HG03378 (cell line): Measurements from ENCODE around the gene CEP57.

Experiments
- ATAC-seq: cut with Tn5 transposase; IDR thresholded peaks from one replicate; pipeline ENCODE4 v1.9.1; 2021; ENCODE audit warnings: mild to moderate bottlenecking, moderate library complexity; ENCODE audit not compliant: unreplicated experiment

CEP57 gene

DNA sequence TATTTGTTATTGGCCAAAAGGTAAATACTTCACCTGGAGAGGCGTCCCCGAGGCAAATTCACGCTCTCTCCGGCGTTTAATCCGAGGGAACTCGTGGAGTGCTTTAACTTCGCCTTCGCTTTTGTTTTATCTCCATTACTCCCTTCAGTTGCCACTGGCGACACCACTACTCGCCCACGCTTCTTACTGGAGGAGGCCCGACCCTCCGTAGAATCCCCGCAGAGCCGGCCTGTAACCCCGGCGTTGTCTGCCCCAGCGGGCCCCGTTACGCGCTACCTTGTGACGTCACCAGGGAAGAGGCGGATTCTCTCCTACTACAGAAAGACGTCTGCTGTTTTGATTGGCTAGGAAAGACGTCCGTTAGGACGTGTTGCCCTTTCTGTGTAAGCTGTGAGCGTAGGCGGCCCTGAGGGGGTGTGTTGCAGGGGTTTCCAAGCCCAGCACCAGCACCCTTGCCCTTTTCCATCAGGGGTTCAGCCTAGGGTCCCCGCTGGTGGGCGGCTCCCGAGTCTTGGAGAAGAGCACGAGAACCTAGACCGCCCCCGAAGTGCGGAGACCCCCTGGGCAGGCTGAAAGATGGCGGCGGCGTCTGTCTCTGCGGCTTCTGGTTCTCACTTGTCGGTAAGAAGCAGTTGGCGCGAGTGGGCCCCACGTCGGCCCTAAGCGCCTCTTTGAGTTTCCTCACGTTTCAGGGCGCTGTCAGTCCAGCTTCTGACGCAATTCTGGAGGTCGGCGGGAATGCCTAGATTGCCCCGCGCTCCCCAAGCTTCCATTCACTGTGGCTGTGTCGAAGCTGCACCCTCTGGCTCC lies at the start of gene CEP57:
Gene CEP57, plus strand, starts transcription at position 376 of the 810 bp plus-strand sequence. Its CDS starts 201 bp downstream, at position 577.
- peak; percentile 73 for ATAC-seq

DNA sequence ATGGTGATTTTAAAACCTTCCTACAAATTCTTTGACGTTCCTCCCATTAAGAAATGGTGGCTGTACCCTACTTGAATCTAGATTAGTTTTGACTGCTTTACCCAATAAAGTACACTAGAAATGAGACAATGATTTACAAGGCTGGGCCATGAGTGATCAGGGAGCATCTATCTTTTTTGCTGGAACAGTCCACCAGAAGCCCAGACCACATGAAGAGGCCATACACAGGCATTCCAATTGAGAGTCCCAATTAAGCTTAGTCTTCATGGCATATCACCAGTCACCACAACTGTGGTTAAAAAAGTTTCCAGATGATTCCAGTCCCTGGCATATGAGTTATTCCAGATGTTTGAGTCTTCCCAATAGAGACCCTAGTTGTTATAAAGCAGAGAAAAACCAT lies 40.2 kb upstream of the CEP57 start:
- ATAC-seq = no peak

DNA sequence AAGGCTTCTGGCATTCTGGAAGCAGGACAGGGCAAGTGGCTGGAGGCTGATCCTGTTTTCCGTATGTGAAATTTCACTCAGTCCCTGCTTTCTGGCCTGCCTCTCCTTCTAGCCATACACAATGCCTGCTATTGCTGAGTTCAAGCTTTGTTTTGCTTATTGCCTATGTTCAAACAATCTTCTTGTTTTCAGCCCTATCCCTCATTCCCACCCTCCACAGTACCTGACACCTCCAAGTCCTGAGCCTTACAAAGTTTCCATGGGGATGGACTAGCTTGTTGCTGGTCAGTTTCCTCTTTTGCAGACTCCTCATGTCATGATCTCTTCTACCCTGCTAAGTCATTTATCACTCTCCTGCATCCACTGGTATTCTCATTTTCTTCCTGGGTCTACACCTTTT lies 38.8 kb upstream of the CEP57 start:
- no peak for ATAC-seq

DNA sequence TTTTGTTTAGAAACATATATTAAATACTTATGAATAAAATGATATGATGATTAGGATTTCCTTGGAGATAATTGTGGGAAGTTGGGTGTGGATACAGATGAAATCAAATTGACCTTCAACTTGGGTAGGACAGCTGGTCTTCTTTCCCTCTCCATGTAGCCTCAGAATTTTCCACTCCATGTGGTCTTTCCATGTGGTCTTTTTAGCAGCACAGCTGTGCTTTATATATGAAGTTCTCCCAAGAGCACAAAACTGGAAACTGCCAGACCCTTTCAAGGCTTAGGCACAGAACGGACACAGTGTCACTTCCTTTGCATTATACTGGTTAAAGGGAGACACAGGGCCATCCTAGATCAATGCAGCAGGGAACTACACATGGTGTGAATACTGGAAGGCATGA lies 29.4 kb upstream of the CEP57 start:
- ATAC-seq = no peak

DNA sequence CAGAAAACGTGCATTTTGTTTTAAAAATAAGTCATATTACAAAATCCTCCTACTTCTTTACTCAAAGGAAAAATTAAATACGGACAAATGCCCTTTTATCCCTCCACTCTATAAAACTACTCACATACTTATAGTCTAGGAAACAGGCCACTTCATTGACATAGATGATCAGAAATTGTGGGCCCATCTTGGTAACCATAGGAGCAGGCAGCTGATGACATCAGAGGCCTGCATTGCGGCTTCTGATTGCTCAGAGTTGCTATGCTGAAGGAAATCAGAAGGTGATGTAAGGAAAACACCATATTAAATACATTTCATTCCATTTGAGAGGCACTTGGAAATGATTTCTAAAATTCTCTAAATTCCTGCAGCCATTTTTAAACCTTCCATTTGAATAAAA lies 27.8 kb upstream of the CEP57 start:
- no peak for ATAC-seq

DNA sequence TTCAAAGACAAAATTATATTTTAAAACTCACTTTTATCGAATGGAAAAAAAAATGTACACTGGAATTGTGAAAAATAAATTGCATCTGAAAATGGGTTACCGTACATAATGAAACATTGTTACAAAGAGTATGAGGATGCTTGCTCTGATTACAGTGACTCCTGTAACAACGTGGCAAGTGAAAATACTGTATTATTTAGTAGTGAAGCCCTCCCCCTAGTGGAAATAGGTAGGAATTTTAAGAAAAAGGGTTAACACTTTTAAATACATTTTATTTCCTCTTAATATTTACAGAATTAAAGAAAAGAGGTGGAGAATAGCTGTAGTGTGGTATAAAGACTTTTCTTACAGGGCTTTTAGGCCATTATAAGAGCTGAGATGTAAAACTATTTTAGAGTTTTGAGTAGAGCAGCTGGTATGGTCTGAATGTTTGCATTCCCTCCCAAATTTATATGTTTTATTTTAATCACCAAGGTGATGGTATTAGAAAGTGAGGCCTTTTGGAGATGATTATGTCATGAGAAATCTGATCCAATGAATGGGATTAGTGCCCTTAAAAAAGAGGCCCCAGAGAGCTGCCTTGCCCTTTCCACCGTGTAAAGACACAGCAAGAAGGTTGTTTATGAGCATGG lies 25.9 kb upstream of the CEP57 start:
- ATAC-seq = no peak

DNA sequence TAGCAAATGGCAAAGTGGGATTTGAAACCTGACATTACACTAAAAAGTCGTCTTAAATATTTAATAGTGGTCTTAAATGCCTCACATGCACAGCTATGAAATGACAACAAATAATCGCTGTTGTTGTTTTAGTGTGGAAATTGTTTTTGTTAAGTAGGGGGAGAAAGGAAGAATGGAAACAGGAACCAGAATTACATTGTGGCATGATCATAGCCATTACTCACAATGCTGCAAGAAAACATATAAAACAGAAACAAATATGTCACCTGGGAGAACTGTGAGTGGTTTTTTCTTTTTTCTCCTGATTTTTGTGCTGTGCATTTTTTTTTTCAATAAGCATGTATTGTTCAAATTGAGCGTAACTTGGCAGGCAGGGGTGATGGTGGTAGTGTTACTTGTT lies 23.6 kb upstream of the CEP57 start:
- no peak for ATAC-seq

DNA sequence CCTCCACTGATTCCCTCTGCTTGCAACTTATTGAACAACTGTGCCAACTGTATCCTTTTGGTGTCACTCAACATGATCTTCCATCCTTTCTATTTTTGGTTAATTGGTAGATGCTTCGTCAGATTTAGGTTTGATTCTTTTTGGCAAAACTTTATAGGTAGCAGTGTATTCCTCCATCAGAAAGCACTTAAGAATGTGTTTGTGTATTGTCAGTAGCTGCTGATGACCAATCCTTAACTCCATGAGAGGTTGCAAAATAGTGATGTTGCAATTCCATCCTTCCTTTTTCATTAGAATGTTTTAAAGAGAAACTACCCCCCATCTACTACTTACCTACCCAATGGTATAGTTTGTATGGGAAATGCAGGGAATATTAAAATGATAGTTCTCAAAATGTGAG lies 22.8 kb upstream of the CEP57 start:
- no peak for ATAC-seq

DNA sequence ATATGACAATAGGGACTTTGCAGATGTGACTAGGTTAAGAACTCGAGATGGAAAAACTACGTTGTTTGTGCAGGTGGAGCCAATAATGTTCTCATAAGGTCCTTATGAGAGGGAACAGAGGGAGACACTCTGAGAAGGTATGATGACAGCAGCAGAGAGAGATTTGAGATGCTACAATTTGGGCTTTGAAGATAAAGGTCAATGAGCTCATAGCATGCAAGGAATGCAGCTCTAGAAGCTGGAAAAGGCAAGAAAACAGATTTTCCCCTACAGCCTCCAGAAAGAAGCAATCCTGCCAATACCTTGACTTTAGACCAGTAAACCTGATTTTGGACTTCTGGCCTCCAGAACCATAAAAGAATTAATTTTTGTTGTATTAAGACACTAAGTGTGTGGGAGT lies 21.8 kb upstream of the CEP57 start:
- ATAC-seq = no peak

DNA sequence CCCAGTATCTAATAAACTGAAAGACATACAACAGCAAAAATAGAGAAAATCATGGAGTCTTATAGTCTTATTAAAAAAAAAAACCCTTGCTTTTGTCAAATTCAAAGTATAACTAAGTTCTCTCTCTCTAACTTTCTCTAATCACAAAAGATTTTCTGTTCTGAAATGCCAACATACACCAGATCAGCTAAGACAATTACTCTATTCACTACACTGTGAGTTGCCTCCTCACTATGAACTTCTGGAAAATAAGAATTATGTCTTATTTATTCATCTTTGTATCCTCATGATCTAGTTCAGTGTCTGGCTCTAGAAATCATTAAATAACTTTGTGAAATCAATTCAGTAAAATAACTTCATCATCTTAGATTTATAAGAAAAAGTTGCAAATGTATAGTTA lies 13.4 kb upstream of the CEP57 start:
- ATAC-seq = no peak

DNA sequence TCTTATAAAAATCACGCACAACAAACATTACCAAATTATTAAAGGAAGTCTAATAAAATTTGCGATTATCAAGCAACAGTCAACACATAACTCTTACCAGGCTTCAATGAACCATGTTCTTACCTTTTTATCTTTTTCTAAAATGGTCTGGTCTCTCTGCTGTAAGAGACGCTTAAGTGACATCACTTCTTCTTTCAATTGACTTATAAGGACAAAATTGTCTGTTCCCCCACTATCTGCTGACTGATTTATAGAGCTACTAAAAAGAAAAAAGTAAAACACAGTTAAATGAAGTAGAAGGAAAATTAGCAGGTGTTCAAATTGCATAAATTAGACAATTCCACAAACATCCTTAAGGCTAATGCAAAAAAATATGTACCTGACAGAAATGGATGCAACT lies 11.6 kb upstream of the CEP57 start:
- ATAC-seq = peak; percentile 47

DNA sequence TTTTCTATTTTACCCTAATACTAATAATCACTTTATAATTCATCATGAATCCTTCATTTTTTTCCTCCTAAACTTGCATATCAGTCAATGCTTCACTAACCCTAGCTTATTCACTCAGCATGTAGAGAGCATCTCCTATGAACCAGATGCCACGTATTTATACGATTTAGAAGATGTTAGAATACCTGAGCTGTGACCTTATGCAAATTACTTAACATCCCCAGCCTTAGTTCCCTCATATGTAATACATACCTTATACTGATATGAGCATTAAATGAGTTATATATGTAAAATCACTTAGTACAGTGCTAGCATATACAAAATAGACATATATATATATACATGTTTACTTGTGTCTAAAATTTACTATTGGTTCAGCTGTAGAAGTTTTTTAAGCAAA lies 9.8 kb upstream of the CEP57 start:
- peak; percentile 47 for ATAC-seq

DNA sequence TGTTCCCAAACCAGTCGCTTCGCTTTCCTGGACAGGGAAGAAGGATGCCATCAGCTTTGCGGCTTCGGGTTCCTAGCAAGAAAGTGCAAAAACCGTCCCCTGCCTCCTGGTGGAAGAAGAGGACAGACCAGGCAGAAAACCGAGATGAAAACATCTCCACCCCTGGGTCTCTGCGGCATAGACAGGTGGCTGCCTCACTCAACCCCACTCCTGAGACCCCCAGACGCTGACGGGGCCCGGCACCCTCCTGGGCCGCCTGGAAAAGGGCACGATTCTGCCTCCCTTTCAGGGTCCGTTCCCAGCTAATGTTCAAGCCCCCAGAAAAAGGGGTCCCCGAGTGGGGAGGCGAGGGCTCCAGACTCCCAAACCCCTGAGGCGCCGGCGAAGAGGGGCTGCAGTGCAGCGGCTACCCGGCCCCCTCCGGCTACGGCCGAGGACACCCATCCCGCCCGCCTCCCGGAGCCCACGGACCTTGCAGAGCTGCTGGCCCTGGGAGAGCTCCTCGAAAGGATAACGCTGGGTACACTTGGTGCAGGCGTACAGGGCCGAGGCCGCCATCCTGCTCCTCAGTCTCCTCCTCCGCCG lies 1.3 kb upstream of the CEP57 start:
- no peak for ATAC-seq

DNA sequence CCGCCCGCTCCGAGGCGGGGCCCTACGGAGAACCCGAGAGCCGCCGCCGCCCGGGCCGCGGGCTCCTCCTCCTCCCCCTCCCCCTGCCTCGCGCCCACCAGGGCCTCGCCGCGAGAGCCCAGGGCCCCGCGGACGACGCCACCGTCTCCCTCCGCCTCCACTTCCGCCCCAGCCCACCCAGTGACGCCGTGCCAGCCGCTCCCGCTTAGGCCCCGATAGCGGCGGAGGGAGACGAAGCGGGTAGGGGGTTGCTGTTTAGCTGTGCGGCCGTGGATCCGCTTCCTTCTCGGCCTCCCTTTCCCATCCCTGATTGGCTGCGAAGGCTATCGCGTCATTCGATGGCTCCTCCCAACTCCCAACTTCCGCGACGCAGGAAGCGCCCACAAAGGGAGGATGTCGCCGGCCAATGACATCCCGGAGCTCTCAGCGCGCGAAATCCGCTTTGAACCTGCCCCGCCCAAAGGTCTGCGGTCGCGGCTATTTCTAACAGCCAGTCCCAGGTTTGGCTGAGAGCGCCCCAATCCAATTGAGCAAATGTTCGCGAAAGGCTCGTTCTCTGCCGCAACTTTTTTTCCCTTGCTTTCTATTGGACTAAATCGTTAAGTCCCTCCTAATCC lies 684 bp upstream of the CEP57 start, which contains the start of gene FAM76B:
Gene FAM76B, minus strand, starts transcription at position 277 of the 617 bp plus-strand sequence. CDS start 304 bp downstream, outside the sequence.
- ATAC-seq = peak; percentile 72

DNA sequence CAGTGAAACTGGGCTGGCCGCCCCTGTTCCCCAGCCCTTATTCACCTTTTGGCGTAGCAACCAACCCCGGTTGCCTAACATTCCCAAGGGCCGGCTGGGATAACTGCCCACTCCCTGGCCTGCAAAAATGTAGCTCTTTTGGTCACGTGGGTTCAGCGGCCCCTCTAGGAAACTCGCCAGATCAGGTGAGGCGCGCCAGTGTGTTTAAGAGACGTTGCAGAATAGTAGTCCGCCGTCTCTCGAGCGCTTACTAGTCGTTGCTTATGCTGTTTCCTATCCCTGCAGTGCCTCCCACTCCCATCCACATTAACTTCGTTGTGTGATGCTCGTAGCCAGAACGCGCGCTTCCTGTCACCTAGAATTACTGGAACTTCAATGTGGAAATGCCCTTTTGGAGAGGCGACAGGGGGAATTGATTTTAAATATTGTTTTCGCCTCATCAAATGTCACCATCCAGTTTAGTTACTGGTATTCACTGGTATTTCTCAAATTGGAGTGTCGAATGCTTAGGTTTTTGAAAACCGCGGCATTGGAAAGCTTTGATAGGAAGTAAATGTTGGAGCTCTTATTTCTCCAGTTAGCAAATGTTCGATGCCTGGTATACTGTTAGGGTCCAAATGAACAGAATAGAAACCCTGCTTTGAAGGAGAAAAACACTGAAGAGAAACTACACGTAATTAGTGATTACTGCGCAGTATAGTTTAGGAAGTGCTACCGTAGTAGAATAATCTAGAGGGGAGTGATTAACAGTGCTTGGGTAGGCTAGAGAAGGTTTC lies 823 bp downstream of the CEP57 start:
- no peak for ATAC-seq

DNA sequence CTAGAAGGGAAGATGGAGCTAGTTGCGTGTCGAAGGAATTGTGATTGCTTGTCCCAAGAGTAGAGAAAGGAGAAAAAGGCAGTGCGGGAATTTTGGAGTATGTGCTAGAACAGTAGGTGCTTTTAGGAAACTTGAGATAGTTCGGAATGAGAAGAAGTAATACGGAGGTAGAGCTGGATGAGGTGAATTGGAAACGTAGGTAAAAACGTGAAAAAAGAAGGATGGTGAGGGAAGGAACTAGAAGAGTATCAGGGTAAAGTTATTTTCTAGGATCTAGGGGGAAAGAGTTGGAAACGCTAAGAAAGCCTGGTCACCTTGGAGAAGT lies 1.4 kb downstream of the CEP57 start:
- ATAC-seq = no peak

DNA sequence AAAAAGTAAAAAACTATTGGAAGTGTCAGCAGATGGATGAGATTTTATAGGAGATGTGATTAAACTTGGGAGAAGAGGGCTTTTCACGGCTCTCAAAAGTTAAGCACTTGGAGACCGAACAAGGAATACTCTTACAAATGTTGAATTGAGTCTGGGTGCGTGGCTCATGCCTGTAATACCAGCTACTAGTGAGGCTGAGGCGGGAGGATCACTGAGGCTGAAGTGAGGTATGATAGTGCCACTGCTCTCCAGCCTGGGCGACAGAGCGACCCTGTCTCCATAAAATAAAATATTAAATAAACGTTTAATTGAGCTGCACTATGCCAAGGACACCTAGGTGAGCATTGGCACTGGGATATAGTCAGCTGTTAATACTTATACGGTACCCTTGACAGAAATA lies 1.9 kb downstream of the CEP57 start:
- no peak for ATAC-seq

DNA sequence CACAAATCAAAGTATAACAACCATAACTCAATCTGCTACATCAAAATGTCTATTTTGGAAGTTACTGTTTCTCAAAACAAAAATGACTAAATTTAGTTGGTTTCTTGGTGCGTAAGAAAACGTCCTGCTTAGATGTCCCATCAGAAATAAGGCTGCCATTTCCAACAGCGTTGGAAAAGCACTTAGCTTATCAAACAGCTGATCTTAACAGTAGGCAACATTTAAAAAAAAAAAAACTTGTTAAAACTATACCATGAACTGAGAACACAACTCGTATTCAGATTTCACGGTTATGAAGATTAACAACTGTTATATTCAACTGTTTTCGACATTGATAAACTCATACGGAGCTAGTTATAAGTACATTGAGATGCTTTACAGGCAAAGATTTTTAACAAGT lies 2.4 kb downstream of the CEP57 start:
- ATAC-seq = no peak

DNA sequence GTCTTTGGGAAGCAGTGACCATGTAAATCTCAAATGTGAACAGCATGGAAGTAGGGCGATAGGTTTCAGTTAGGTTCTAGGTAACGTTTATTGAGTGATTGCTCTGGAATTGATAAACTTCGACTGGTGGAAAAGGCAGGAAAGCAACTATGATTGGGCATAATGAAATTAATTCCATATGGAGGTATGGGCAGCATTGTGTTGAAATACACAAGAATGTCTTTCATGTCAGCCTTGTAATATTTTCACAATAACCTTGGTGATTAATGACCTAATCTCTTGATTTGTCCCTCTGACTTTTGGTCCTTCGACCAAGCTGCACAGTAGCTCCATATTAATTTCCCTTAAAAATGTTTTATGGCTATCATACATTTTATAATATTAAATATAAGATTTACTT lies 2.8 kb downstream of the CEP57 start:
- ATAC-seq = no peak

DNA sequence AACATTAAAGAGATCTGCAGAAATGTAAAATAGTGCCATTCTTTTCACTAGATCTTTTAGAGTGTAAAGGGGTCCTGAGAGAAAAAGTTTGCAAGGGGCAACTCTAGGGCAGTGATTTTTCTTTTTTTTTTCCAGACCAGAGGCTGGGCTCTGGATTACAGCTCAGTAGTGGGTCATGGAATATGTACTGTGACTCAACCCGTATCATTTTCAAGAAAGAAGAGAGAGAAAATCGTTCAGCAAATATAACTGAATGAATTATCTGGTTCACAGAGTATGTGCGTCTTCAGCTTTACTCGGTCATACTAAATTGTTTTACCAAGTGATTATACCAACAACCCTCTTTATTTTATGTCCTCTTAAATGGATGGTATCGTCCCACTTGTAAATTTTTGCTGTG lies 3.8 kb downstream of the CEP57 start:
- no peak for ATAC-seq
